Measurements from ENCODE around the gene MCU.
"Not testable (repeated sequence)": the region's sequence is repeated elsewhere in the genome, so short reads cannot be mapped to it uniquely, and the experiment has no call there.

Gene MCU

DNA sequence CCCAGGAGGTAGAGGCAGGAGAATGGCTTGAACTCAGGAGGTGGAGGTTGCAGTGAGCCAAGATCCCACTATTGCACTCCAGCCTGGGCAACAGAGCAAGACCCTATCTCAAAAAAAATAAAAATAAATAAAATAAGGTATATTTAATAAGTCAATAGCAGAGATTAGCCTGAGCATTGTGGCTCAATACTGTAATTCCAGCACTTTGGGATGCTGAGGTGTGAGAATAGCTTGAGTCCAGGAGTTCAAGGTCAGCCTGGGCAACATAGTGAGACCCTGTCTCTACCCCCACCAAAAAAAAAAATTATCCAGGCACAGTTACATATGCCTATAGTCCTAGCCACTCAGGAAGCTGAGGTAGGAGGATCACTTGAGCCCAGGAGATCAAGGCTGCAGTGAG, 163.2 kb downstream of the MCU start:
- no peak for DNase-seq

GRCh38 chr10:72855790-72856189, 163.8 kb downstream of the MCU start:
- DNase-seq: no peak

DNA sequence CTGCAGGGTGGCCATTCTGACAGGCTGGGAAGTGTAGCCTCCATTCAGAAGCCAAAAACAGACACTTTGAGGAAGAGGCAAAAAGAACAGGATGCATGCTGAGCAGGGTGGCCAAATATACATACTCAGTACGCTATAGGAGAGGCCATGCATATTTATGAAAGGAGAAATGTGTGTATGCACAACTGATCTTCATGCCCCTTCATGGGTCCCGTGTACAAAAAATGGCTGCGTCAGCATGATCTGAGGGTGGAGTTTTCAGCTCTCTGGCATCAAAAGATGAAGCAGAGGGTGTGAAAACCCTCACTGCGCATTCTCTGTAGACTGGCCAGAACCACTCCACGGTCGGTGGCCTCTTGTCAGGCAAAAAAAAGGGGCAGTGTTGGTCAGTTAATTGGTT, 166.1 kb downstream of the MCU start:
- no peak for DNase-seq

- no peak for DNase-seq
Measured at GRCh38 chr10:72862957-72863356, 171.0 kb downstream of the MCU start.

DNA sequence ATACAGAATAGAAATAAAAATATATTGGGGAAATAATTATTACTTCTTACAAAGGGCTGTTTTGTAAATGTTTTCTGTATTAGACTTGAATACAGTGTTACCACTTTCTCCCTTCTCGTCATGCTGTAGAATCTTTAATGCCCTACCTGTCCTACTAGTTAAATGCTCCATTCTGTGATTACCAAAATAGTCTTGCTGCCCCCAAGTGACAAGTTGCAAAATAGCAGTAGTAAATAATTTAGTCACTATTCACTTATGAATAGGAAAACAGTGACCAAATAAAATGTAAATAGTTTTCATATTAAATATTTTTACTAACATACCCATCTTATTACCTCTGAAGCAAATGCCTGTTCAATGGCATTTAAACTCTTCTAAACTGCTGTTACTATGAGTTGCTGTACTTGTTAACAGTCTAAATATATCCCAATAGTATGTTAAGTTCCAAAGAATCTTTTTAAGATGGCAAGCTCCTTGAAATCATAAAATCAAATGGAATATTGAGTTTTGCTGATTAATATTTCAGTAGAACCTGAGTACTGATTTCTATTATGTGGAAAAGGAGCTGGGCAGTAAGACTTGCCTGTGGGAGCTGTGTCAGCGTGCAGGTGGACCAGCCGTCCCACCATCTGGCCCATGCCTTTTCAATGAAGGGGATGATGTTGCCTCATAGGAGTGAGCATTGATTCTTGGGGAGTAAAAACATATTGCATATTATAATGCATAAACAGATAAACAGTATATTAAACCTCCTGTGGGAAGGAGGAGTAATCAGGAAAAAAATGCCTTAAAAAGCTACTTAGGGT, 183.5 kb downstream of the MCU start:
- no peak for DNase-seq

DNA sequence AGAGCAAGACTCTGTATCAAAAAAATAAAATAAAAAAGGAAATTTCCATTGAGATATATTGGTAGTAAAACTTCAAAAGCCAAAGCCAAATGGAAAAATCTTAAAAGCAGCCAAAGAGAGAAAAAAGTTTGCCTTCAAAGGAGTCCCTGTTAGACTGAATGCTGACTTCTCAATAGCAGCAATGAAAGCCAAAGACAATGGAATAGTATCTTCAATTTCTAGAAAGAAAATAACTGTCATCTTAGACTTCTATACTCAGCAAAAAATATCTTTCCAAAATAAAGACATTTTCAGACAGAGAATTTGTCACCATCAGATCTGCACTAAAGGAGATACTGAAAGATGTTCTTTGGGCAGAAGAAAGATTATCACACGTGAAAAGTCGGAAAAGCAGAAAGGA, 187.3 kb downstream of the MCU start:
- no peak for DNase-seq

GRCh38 chr10:72881291-72881690, 189.3 kb downstream of the MCU start:
- DNase-seq: no peak

DNA sequence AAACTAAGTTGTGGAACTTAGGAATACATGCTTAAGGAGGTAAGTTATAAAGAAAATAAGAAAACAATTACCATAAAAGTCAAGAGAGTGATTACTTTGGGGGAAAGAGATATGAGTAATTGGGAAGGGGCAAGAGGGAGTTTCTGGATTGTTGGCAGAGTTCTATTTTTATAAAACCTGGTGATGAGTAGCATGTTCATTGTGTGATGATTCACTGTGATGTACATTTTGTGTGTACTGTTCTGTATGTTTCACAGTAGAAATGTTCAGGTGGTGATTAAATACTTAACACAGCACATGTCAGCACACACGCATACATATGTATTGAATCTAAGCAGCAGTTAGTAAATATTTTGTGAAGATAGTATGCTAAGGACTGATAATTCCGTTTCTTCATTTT, 191.9 kb downstream of the MCU start:
- no peak for DNase-seq

DNA sequence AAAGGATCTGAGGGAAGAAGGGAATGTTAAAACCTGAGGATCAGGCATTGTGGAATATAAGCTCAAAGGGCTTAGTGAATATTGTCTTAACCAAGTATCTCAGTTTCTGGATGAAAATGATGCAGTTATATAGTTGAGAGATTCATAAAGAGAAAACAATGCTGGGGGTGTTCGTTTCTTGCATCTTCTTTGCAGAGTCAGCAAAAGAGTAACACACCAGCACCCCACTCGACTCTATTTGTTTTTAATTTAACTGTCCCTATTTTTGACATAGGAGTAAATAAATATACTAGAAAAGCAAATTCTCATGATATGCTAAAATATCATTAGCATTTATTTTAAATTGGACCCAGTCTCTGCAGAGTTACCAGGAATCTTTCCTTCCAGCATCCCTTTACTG, 194.0 kb downstream of the MCU start:
- DNase-seq: no peak

- DNase-seq: no peak
Measured at GRCh38 chr10:72886621-72887020, 194.7 kb downstream of the MCU start.

- DNase-seq: no peak
Measured at GRCh38 chr10:72887043-72887442, 195.1 kb downstream of the MCU start.

DNA sequence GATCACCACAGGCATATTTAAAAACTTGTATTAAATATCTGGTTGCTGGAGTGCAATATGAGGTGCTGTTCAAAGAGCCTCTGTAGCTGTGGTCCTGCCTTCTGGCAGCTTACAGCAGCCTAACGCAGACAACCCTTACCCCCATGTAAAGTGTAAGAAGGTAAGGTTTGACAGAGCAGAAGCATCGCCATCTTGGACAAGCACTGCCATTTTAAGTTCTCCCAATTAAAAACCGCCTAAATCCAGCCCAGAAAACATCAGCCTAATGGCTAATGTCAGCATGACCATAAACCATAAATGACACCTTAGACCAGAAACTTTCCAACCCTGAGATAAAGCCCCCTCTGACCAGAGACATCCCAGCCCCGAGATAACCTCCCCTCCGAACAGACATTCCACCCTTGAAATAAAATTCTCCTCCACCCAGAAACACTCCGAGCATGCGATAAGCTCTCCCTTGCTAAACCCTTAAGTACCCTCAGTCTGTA, 196.3 kb downstream of the MCU start:
- no peak for DNase-seq

DNA sequence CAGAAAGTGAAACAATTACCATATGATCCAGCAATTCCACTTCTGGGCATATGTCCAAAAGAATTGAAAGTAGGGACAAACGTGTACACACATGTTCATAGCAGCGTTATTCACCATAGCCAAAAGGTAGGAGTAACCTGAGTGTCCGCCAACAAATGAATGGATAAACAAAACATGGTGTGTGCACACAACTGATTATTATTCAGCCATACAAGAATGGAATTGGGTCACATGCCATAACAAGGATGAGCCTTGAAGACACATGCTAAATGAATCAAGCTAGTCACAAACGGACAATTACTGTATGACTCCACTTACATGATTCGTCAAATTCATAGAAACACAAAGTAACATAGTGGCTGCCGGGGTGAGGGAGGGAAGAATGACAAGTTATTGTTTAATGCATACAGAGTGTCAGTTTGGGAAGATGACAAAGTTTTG, 197.5 kb downstream of the MCU start:
- DNase-seq: no peak

GRCh38 chr10:72890086-72890485, 198.1 kb downstream of the MCU start:
- no peak for DNase-seq

DNA sequence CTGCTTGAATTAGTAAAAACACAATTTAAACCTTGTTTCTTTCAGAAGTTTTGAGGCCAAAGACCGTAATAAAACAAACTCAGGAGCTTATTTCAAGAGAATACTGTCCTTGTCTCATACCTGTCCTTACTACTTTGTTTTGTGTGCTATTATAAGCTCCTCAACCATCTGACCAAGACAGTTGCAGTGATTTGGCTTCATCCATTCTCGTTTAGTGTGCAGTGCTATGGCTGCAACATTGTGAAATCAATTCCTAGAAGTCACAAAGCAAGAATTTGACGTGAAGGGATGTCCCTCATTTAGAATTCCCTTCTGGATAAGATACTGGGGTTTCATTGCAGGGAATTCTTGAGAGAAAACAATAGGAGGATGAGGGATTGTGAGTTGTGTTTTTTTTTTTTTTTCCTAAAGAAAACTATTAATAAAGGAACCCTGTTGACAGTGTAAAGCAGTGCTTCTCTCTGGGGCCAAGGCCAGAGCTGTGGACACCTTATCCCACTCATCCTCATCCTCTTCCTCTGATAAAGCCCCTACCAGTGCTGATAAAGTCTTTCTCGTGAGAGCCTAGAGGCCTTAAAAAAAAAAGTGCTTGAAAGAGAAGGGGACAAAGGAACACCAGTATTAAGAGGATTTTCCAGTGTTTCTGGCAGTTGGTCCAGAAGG, 201.3 kb downstream of the MCU start, which contains the start of gene OIT3:
OIT3 (plus strand) TSS at position 604 of the 663 bp plus-strand sequence. CDS start 60 bp downstream, outside the sequence.
- no peak for DNase-seq

DNA sequence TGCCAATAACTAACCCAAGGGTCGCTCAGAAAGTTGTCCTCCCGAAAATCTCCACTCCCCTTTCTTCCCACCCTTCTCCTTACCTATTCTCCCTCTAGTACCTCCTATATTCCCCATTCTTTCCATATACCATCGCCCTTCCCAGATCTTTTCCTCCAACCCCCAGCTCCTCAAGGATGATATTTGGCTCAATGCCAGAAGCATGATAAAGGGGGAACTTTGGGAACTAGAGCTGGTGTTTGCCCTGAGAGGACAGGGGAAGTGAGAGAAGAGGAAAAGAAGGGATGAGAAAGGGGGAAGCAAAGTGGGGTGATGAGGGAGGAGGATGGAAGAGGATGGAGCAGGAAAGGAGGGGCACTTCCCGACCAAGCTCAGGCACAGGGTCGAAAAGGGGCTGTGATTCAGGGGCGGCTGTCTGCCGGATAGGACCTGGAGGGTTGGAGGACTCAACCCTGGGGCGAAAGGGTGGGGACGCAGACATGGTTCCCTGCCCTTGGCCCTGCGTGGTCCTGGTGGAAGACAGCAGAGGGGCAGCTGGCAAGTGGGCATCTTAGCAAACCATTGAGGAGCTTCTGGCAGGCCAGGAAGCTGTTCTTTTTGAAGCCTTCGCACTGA, 203.4 kb downstream of the MCU start:
- DNase-seq: no peak

DNA sequence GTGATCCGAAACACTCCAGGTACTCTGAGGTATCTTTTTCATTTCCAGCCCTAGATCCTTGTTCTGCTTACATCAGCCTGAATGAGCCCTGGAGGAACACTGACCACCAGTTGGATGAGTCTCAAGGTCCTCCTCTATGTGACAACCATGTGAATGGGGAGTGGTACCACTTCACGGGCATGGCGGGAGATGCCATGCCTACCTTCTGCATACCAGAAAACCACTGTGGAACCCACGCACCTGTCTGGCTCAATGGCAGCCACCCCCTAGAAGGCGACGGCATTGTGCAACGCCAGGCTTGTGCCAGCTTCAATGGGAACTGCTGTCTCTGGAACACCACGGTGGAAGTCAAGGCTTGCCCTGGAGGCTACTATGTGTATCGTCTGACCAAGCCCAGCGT, 206.7 kb downstream of the MCU start:
- DNase-seq: no peak

DNA sequence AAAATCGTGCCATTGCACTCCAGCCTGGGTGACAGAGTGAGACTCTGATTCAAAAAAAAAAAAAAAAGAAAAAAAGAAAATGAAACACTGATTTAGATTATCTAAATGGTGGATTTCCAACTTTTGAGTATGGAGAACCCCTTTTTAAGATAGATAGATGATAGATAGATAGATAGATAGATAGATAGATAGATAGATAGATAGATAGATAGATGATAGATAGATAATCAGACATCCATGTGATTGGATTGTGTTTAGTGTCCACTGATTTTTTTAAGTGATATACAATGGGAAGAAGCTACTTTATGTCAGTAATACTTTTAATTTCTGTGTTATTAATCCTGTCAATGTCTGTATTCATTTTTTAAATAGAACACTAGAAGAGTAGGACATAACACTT, 207.6 kb downstream of the MCU start:
- DNase-seq: no peak

GRCh38 chr10:72903941-72904446, 212.1 kb downstream of the MCU start:
- DNase-seq: not testable (repeated sequence)

DNA sequence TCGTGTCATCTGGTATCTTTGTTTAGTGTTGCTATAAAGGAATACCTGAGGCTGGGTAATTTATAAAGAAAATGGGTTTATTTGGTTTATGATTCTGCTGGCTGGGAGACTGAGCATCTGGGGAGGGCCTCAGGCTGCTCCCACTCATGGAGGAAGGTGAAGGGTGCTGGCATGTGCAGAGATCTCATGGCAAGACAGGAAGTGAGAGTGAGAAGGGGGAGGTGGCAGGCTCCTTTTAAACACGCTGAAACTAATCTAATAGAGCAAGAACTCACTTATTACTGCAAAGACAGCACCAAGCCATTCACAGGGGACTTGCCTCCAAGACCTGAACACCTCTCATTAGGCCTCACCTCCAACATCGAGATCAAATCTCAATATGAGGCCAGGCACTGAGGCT, 212.9 kb downstream of the MCU start:
- DNase-seq: no peak

DNA sequence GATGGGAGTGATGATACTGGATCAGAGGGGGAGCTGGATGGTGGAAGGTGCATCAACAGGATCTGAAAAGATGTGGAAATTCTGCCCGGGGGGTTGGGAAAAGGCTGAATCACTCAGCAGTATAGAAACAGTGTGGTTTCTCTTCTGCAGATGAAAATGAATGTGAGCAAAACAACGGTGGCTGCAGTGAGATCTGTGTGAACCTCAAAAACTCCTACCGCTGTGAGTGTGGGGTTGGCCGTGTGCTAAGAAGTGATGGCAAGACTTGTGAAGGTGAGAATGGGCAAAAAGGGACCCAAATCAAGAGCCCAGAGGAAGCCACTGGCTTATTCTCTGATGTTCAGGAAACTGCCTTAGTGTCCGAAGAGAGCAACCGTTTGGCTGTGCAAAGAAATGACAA, 214.5 kb downstream of the MCU start:
- DNase-seq: no peak

GRCh38 chr10:72910705-72911104, 218.8 kb downstream of the MCU start:
- no peak for DNase-seq

DNA sequence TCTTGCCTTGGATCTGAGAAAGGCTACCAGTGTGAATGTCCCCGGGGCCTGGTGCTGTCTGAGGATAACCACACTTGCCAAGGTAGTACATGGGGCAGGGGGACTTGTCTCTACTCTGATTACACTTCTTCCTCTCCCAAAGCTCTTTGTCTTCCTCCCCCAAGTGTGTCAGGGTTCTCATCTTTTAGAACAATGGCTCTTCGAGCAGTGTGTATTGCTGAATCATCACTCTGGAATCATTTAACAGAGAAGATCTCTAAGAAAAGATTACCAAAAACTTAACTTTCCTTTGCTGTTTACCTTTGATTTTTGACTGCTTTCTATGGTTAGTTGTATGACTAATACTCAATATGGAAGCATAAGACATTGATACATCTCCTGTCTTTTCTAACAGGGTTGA, 219.8 kb downstream of the MCU start:
- DNase-seq: no peak

DNA sequence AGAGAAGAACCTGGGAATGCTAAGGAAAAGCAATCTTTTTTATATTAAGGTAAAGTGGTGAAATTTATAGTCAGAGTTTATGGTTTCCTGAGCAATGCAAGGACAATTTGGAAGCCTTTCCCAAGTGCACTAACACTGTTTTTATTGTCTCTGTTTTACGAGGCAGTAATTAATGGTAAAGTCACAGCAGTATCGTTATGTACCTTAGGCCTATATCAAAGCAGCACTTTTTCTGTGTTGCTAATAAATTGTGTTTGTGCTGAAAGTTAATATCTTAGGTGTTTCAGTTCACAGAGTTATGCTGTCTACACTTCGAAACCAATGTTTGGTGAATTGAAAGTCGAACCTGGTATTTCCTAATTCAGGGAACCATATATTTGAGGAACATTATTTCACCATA, 220.8 kb downstream of the MCU start:
- no peak for DNase-seq
